ENCODE results near the gene MDK.

Gene MDK, protein sequence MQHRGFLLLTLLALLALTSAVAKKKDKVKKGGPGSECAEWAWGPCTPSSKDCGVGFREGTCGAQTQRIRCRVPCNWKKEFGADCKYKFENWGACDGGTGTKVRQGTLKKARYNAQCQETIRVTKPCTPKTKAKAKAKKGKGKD

DNA sequence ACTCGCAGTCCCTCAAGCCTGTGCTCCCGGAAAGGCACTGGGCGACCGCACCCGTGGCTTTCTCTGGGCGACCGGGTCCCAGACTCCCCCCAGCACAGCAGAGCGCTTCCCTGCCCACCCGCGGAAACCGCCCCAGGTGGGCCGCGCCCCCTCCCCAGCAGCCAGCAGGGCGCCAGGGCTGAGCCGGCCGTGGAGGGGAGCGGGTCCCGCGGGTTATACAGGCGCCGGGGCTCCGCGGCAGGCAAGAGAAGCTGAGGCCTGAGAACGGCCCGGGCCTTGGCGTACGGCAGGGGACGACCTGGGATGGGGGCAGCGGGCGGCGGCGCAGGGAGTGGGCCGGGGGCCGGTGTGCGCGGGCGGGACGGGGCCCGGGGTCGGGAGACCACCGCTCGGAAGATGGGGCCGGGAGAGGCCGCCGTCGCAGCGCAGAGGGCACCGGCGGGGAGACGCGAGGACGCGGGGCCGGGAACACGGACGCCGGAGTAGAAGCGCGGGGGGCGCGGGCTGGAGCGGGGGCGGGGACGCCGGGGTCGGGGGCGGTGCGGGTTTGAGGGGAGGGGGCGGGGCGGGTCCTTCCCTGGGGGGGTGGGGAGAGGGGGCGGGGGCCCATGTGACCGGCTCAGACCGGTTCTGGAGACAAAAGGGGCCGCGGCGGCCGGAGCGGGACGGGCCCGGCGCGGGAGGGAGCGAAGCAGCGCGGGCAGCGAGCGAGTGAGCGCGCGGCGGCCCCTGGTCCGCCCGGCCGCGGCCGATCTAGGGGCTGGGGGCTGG is at the start of gene MDK:
Gene MDK (plus strand): TSS at position 622 of the 771 bp plus-strand sequence. CDS start 389 bp downstream, outside the sequence.
- DNase-seq: peak in 1 of 2 experiments; percentile 73

GRCh38 chr11:46332093-46332567 is 49.3 kb upstream of the MDK start:
- DNase-seq: no peak

DNA sequence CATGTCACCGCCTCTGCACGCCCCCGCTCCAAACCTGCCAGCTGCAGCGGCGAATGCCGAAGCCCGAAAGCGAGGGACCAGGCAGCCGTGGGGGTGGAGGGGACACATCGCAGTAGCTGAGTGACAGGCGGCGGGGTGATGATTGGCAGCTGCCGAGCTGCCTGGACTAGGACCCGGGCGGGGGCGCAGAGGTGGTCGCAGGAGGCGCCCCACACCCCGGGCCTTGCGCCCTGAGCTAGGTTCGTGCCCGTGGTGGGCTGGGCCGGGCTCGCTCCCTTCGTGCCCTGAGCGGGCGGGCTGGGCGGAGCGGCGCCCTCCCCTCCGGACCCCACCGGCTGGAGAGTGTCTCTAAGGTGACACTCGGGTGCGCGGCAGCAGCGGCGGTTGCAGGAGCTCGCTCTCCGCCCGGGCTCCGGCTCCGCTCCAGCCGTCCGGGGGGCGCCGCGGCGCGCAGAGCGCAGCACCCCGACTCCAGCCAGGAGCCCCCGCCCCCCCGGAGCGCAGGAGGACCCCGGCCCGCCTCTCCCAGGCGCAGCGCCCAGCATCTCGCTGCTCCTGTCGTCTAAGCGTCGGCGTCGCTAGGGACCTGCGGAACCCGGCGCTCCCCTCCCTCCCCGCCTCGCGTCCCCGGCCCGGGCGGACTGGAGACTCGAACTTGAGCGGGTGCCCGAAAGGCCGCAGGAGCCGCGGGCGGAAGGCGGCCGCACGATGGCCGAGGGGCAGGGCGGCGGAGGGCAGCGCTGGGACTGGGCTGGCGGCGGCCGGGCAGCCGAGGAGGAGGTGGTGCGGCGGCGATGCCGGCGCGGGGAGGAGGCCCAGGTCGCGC is 48.7 kb upstream of the MDK start:
- peak in 1 of 2 experiments; percentile 17 for DNase-seq

- peak in 1 of 2 experiments; percentile 23 for DNase-seq
Measured at GRCh38 chr11:46333394-46333947, 48.0 kb upstream of the MDK start.

- no peak for DNase-seq
Measured at GRCh38 chr11:46334211-46334610, 47.3 kb upstream of the MDK start.

GRCh38 chr11:46335271-46335670 is 46.2 kb upstream of the MDK start:
- DNase-seq: no peak

- DNase-seq: no peak
Measured at GRCh38 chr11:46335890-46336562, 45.4 kb upstream of the MDK start.

DNA sequence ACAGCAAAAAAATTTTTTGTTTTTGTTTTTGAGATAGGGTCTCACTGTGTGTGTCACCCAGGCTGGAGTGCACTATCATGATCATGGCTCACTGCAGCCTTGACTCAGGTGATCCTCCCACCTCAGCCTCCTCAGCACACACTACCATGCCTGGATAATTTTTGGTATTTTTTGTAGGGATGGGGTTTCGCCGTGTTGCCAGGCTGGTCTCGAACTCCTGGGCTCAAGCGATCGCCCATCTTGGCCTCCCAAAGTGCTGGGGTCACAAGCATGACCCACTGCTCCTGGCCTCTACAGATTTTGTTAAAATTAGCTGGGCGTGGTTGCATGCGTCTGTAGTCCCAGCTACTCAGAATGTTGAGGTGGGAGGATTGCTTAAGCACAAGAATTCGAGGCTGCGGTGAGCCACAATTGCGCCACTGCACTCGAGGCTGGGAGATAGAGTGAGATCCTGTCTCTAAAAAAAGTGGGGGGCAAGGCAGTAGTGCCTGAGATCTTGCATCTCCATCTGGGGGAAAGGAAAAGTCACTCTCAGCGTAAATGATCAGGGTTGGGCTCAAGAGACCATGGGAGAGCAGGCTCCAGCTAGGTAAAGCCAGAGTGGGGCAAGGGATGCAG is 44.8 kb upstream of the MDK start:
- no peak for DNase-seq

- DNase-seq: no peak
Measured at GRCh38 chr11:46337626-46338345, 43.7 kb upstream of the MDK start.

- no peak for DNase-seq
Measured at GRCh38 chr11:46338636-46338987, 42.9 kb upstream of the MDK start.

- no peak for DNase-seq
Measured at GRCh38 chr11:46338988-46339666, 42.3 kb upstream of the MDK start.

GRCh38 chr11:46339816-46340215 is 41.7 kb upstream of the MDK start:
- DNase-seq: no peak

DNA sequence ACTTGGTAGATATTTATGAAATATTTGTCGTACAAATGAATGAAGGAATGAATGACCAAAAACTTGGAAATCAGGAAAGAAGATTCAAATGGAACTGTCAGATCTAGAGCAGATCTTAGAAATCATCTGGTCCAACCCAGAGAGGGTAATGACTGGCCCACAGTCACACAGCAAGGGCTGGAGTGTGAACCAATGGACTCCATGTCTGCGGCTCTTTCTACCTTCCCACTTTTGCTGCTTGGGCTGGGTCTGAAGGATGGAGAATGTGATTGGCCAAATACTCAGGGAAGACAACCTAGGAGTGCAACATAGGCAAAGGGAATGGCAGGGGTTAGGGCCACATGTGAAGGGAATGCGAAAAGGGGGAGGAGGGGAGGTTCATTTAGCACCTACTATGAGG is 40.0 kb upstream of the MDK start:
- DNase-seq: no peak

GRCh38 chr11:46342239-46342638 is 39.2 kb upstream of the MDK start:
- no peak for DNase-seq

- no peak for DNase-seq
Measured at GRCh38 chr11:46343520-46343919, 37.9 kb upstream of the MDK start.

GRCh38 chr11:46345131-46345597 is 36.3 kb upstream of the MDK start:
- no peak for DNase-seq

DNA sequence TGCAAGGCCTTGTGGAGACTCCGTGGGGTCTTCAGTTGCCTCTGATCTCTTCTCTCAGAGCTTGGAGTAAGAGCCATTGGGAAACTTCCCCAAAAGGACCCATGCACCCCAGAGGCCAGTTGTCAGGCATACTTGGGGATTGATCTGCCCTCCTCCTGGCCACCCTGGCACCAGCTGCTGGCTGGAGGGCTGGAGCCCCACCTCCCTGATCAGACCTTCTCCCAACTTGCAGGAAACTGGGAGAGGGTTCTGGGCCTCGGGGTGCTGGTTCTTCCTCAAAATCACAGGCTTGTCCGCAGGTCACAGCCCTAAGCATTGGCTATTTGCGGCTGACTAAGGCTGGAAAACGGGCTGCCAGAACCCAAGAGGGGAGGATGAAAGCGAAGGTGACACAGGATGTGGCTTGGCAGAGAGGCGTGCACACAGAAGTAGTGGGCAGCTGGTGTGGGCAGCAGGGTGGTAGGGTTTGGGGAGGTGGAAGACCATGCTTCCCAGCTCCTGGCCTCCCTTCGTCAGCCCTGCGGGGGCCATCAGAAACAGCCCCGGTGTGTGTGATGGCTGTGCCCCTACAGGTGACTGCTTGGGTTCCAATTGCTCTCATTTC is 35.5 kb upstream of the MDK start:
- no peak for DNase-seq

- peak; percentile 72 to 90 for DNase-seq
Measured at GRCh38 chr11:46346886-46347636, 34.4 kb upstream of the MDK start, which contains the start of gene DGKZ. DGKZ (plus strand) TSS chr11:46347463; CDS start chr11:46347660, 197 bp downstream.

DNA sequence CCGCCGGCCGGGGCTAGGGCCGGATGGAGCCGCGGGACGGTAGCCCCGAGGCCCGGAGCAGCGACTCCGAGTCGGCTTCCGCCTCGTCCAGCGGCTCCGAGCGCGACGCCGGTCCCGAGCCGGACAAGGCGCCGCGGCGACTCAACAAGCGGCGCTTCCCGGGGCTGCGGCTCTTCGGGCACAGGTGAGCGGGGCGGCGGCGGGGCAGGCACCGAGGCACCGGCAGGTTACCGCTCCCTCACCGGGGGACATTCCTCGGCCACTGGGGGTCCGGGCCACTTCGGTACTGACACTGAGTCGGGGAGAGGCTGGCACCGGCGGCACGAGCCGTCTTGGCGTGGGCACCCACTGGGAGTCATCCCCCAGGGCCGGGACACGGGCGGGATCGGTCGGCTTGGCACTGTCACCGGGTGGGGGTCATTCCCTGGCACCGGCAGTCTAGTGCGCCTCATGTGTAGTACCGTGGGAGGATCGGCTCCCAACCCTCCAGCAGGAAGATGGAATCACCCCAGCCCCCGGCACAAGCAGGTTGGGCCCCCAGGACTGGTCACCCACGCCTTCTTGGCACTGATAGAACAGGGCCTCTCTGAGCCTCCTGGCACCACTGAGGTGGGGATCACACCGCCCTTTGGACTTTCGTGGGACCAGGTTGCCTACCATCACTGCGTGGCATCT is 33.7 kb upstream of the MDK start:
- DNase-seq: no peak
